Right lobe of liver (tissue), 6 donors: ENCODE data around the gene EYA2. TPM values are rescaled to one million over a fixed set of nuclear protein-coding genes. Genes with fewer than 3 reads are reported as not detected.

Source experiments
- ATAC-seq, 4 donors: fragments of 200-7000 bp; cut with Tn5 transposase; one replicate each; pipeline ENCODE4 v1.9.1; 2020; ENCODE audit warnings: mild to moderate bottlenecking in 4 of 4, moderate library complexity in 4 of 4
- DNase-seq, 3 donors: peaks; one replicate each; pipeline ENCODE4 v3.0.0-alpha.2; 2020
- H3K27ac ChIP-seq, 3 donors: fragments of 200-600 bp; one replicate each; pipeline ENCODE4 v1.8.0; 2022
- H3K27me3 ChIP-seq, 2 donors: fragments of 200-600 bp; one replicate each; pipeline ENCODE4 v1.8.0; 2022
- H3K36me3 ChIP-seq, 4 donors: fragments of 200-600 bp; sonication (generic) in 1 of 4; one replicate each; pipeline versions ENCODE4 v1.5.1 to v1.8.0; 2017 to 2022; ENCODE audit warnings: control low read depth in 1 of 4
- H3K4me1 ChIP-seq, 4 donors: fragments of 200-600 bp; sonication (generic) in 1 of 4; one replicate each; pipeline versions ENCODE4 v1.5.1 to v1.8.0; 2017 to 2022; ENCODE audit warnings: control low read depth in 1 of 4
- H3K4me3 ChIP-seq, 3 donors: fragments of 200-600 bp; one replicate each; pipeline ENCODE4 v1.8.0; 2022
- H3K9me3 ChIP-seq, 4 donors: fragments of 200-600 bp; sonication (generic) in 1 of 4; one replicate each; pipeline versions ENCODE4 v1.5.1 to v1.8.0; 2017 to 2022; ENCODE audit warnings: control low read depth in 1 of 4
- CTCF ChIP-seq, 4 donors: fragments of 200-600 bp in 3 of 4; fragments of 450-650 bp in 1 of 4; IDR thresholded peaks; one replicate each; pipeline versions ENCODE4 v1.5.1 to v1.8.0; 2016 to 2022; ENCODE audit warnings: antibody characterized with exemption in 4 of 4, mild to moderate bottlenecking in 2 of 4
- POLR2A ChIP-seq: fragments of 450-650 bp; IDR thresholded peaks from one replicate; pipeline ENCODE4 v1.6.1; 2017; ENCODE audit warnings: antibody characterized with exemption, mild to moderate bottlenecking
- WGBS: methylation state at CpG from one replicate; pipeline ENCODE4 v1.1.6; 2018; ENCODE audit warnings: low coverage, low lambda C conversion rate; ENCODE audit not compliant: insufficient coverage; ENCODE audit errors: missing lambda C conversion rate; 5-methylcytosine and 5-hydroxymethylcytosine counted together
- intact Hi-C, 2 donors: fragments of 100-400 bp; cut with DNase I; formaldehyde crosslinking; loops; one replicate each; pipeline versions ENCODE4 v1.11.2 to v1.14.1; 2022
- total RNA-seq, 6 experiments: library from RNA; depleted of rRNA in 2 of 6; stranded (reverse); fragments of >200 nt in 2 of 6; fragmentation: NEBNext Ultra II Directional in 3 of 6; extraction: Animal tissue kit (Norgen Biotek cat#: 25700) in 3 of 6; gene quantifications; one replicate each; pipeline versions ENCODE4 v1.1.0 to v1.2.4, GENCODE V29; 2016 to 2023
- donor health status: DM: no; HTN: yes; CAD: no.
- donor health status: DM: no; HTN: no; CAD: no.
- donor health status: DM: no; HTN: no; CAD: no.
- donor health status: DM: no; HTN: yes; CAD: no.
- donor health status: DM: no; HTN: yes; CAD: no.

Gene EYA2
- total RNA-seq, 6 experiments from 2014 or later, result 0.12 to 3.0 (median 0.49) TPM

- DNase-seq, result no peak
- Histone ChIP-seq H3K27me3 (no peaks in the 10 kb centered on the region), H3K4me1 (no peaks in the 10 kb centered on the region), H3K27ac (no peak overlapping the region), H3K4me3 (no peak overlapping the region), H3K36me3 (no peaks in the 10 kb centered on the region), H3K9me3 (peaks cover 0 to 8% (median 3%) of the 10 kb centered on the region in 4 donors)
- no peak for ATAC-seq
- intact Hi-C loops, result no loop called here
- TF ChIP-seq POLR2A (no peak), CTCF (IDR thresholded peaks at IDR 0.05) (no peak)
- WGBS, result 20% methylated on average over 2 of the region's 2 CpGs
Measured at GRCh38 chr20:47063407-47063806, 168.8 kb downstream of the EYA2 start.

GRCh38 chr20:47063808-47064207 lies 169.2 kb downstream of the EYA2 start:
- H3K9me3 ChIP-seq, result peaks cover 0 to 9% (median 3%) of the 10 kb centered on the region in 4 donors
- WGBS, result 67% methylated on average over 3 of the region's 3 CpGs
- TF ChIP-seq CTCF (IDR thresholded peaks at IDR 0.05) (no peak), POLR2A (no peak)
- no peak overlapping the region for H3K27ac ChIP-seq
- H3K4me3 ChIP-seq, result no peak overlapping the region
- DNase-seq (no peak), ATAC-seq (no peak)
- no peaks in the 10 kb centered on the region for H3K36me3 ChIP-seq
- intact Hi-C loops, result no loop called here
- no peaks in the 10 kb centered on the region for H3K4me1 ChIP-seq
- no peaks in the 10 kb centered on the region for H3K27me3 ChIP-seq

- intact Hi-C loops, result no loop called here
- Histone ChIP-seq H3K9me3 (peaks cover 0 to 9% (median 3%) of the 10 kb centered on the region in 4 donors), H3K36me3 (no peaks in the 10 kb centered on the region), H3K4me3 (no peak overlapping the region), H3K27ac (no peak overlapping the region), H3K27me3 (no peaks in the 10 kb centered on the region), H3K4me1 (no peaks in the 10 kb centered on the region)
- DNase-seq (no peak), ATAC-seq (no peak)
- WGBS, result 40% methylated on average over 3 of the region's 4 CpGs
- TF ChIP-seq CTCF (IDR thresholded peaks at IDR 0.05) (no peak), POLR2A (no peak)
Measured at GRCh38 chr20:47066484-47067270, 172.0 kb downstream of the EYA2 start.

GRCh38 chr20:47067776-47068175 lies 173.1 kb downstream of the EYA2 start:
- intact Hi-C loops, result no loop called here
- ATAC-seq (no peak), DNase-seq (no peak)
- no peak overlapping the region for H3K27ac ChIP-seq
- TF ChIP-seq CTCF (IDR thresholded peaks at IDR 0.05) (no peak), POLR2A (no peak)
- no peaks in the 10 kb centered on the region for H3K27me3 ChIP-seq
- H3K4me3 ChIP-seq, result no peak overlapping the region
- no peaks in the 10 kb centered on the region for H3K36me3 ChIP-seq
- H3K4me1 ChIP-seq, result no peaks in the 10 kb centered on the region
- peaks cover 0 to 9% (median 3%) of the 10 kb centered on the region in 4 donors for H3K9me3 ChIP-seq
- 66% methylated on average over 3 of the region's 3 CpGs for WGBS
